Effector memory CD4-positive, alpha-beta T cell (primary cell): Measurements from ENCODE around the gene AK9.

Source experiments
- DNase-seq, 3 donors: peaks; one replicate each; pipeline ENCODE4 v3.0.0-alpha.2; 2020
- H3K27ac ChIP-seq: 2 replicates; pipeline ENCODE4 v1.7.0; 2013; ENCODE audit warnings: mild to moderate bottlenecking, low read length, moderate library complexity; ENCODE audit not compliant: insufficient read depth, poor library complexity, severe bottlenecking
- H3K27me3 ChIP-seq: replicated peaks from 2 replicates; pipeline ENCODE4 v1.7.0; 2013; ENCODE audit warnings: mild to moderate bottlenecking, low read length; ENCODE audit not compliant: insufficient read depth, control insufficient read depth, poor library complexity, severe bottlenecking
- H3K36me3 ChIP-seq: 2 replicates; pipeline ENCODE4 v1.7.0; 2013; ENCODE audit warnings: mild to moderate bottlenecking, low read length, moderate library complexity; ENCODE audit not compliant: control insufficient read depth, insufficient read depth
- H3K4me1 ChIP-seq: 2 replicates; pipeline ENCODE4 v1.7.0; 2013; ENCODE audit warnings: low read length, mild to moderate bottlenecking; ENCODE audit not compliant: control insufficient read depth, insufficient read depth, poor library complexity, severe bottlenecking
- H3K4me3 ChIP-seq: 2 replicates; pipeline ENCODE4 v1.7.0; 2013; ENCODE audit warnings: low read length, low read depth, mild to moderate bottlenecking; ENCODE audit not compliant: insufficient read depth, poor library complexity, severe bottlenecking
- H3K9me3 ChIP-seq: 2 replicates; pipeline ENCODE4 v1.7.0; 2013; ENCODE audit warnings: mild to moderate bottlenecking, low read length, moderate library complexity; ENCODE audit not compliant: control insufficient read depth

The AK9 gene

DNA sequence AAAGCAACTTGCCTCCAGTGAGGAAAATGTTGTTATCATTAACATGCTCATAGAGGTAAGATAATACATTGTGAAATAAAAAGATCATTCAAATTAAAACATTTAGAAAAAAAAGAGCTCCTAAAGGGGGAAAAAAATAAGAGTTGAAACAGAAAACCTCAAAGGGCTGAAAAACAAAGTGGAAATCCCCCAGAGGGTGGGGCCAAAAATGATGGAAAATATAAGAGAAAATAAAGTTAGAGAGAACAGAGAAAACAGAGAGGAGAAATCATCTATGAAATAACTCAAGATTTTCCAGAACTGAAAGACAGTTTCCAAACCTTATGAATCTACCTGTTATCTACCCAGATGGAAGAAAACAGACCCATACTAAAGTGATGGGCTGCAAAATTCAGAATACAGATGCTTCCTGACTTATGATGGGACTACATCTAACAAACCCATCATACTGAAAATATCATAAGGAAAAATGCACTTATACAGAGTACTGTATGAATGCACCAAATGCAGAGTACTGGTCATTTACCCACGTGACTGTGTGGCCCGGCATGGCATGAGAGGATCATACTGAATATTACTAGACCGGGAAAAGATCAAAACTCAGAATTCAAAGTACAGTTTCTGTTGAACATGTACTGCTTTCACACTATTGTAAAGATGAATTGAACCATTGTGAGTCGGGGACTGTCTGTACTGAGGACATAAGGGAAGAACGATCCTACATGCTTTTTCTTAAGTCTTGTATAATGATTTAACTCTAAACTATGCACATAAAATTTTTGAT is 212.0 kb downstream of the AK9 start:
- Histone ChIP-seq H3K9me3 (no peaks in the 10 kb centered on the region), H3K27ac (peak overlapping the region; percentile 47), H3K36me3 (peaks cover 21% of the 10 kb centered on the region), H3K27me3 (no peaks in the 10 kb centered on the region), H3K4me1 (peaks cover 51% of the 10 kb centered on the region), H3K4me3 (peak overlapping the region; percentile 51)
- DNase-seq = no peak

DNA sequence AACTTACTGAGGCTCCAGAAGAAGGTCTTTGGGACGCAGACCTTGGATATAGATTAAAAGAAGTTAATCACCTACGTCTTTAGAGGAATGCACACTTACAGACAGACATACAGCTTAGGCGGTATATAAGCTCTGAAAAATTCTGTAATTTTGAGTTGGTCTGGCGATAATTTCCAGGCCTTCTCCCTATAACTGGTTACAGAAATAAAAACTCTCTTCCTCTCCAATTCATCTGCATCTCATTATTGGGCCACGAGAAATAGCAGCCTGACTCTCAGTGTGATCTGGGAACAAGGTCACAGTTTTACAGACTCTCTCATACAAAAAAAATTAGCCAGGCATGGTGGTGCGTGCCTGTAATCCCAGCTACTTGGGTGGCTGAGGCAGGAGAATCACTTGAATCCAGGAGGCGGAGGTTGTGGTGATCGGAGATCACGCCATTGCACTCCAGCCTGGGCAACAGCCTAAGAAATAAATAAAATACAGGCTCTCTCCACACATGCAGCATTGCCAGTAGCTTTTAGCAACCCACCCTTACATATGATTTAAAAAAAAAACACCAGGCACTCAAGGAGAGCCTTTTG is 212.7 kb downstream of the AK9 start:
- H3K27ac ChIP-seq = peak overlapping the region; percentile 47
- peaks cover 51% of the 10 kb centered on the region for H3K4me1 ChIP-seq
- H3K4me3 ChIP-seq = peak overlapping the region; percentile 20

DNA sequence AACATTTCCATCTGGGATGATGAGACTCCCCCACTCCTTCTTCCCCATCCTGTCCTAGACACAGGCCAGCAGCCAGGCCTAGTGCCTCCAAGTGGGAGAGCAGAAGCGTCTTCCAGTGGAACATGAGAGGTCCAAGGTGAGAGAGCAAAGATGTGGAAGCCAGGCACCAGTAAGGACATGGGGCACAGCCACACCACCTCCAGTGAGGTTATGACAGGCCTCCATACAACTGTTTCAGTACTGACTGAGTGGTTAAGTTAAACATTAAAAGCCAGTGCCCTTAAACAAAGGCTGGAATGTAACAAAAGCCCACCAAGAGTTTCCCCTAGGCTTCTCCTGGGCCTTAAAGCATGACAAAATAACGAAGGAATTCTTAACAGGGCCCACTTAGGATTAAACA is 213.3 kb downstream of the AK9 start:
- H3K27me3 ChIP-seq = no peaks in the 10 kb centered on the region
- peak overlapping the region; percentile 20 for H3K4me3 ChIP-seq
- no peaks in the 10 kb centered on the region for H3K9me3 ChIP-seq
- H3K36me3 ChIP-seq = peaks cover 34% of the 10 kb centered on the region
- peak overlapping the region; percentile 0 for H3K27ac ChIP-seq
- peaks cover 51% of the 10 kb centered on the region for H3K4me1 ChIP-seq
- DNase-seq = no peak

More for the DNA sequence above, 212.7 kb downstream of the AK9 start:
- no peak for DNase-seq
- no peaks in the 10 kb centered on the region for H3K9me3 ChIP-seq
- H3K27me3 ChIP-seq = no peaks in the 10 kb centered on the region
- peaks cover 28% of the 10 kb centered on the region for H3K36me3 ChIP-seq

GRCh38 chr6:109477184-109477583 is 213.8 kb downstream of the AK9 start:
- Histone ChIP-seq H3K27ac (no peak overlapping the region), H3K4me3 (no peak overlapping the region), H3K9me3 (no peaks in the 10 kb centered on the region), H3K27me3 (no peaks in the 10 kb centered on the region), H3K4me1 (peaks cover 48% of the 10 kb centered on the region), H3K36me3 (peaks cover 39% of the 10 kb centered on the region)
- DNase-seq = no peak

DNA sequence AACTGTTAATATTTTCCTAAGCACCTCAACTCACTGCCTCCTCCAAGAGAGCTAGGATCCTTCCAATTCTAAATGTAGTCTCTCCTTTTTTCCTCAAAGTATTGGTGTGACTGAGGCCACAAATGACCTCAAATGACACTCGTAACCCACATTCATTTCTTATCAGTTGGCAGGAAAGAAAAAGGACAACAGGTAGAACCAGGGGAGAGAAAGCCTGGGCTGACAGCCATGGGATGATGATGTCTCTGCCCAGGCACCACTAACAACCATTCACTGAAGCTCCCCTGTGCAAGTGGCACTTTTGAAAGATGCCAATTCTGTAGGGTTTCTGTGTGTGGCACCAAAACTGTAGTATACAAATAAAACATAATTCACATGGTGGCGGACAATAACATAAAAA is 215.4 kb downstream of the AK9 start:
- Histone ChIP-seq H3K4me3 (no peak overlapping the region), H3K27me3 (no peaks in the 10 kb centered on the region), H3K4me1 (peaks cover 34% of the 10 kb centered on the region), H3K27ac (peak overlapping the region; percentile 34), H3K9me3 (no peaks in the 10 kb centered on the region), H3K36me3 (peaks cover 54% of the 10 kb centered on the region)
- DNase-seq = no peak

DNA sequence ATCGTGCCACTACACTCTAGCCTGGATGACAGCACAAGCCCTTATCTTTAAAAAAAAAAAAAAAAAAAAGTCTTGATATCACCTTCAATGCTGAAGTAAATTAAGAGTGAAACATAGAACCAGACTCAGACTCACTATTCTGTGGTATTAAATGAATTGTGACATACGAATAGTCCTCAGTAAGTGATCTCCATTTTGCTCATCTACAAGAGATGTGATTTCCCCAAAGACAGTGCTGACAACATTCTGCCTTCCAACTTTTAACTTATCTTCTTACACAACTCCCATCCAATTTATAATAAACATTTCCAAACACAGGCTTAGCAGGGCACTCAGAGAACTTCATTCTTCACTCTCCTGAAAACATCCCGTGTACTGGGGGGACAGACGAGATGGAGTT is 216.0 kb downstream of the AK9 start:
- H3K4me3 ChIP-seq = no peak overlapping the region
- H3K4me1 ChIP-seq = peaks cover 30% of the 10 kb centered on the region
- H3K27ac ChIP-seq = no peak overlapping the region
- no peak for DNase-seq
- no peaks in the 10 kb centered on the region for H3K27me3 ChIP-seq
- H3K36me3 ChIP-seq = peaks cover 60% of the 10 kb centered on the region
- no peaks in the 10 kb centered on the region for H3K9me3 ChIP-seq

DNA sequence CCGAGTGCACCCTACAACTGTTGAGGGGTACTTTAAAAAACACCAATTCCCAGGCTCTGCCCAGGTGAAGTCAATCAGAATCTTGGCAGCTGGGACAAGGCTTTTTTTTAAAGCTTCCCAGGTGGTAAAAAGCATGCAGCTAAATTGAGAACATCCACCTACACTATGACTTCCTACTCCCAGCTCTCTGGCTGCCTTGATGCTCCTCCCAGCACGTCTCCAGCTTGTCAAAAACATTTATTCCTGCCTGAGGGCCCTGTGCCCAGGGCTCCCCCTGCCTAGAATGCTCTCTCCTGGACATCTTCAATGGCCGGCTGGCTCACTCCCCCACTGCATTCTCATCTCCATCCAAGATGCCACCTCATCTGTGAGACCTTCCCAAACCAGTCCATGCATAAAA is 217.9 kb downstream of the AK9 start:
- Histone ChIP-seq H3K9me3 (no peaks in the 10 kb centered on the region), H3K27me3 (no peaks in the 10 kb centered on the region), H3K4me1 (peaks cover 22% of the 10 kb centered on the region), H3K36me3 (peaks cover 72% of the 10 kb centered on the region), H3K4me3 (no peak overlapping the region), H3K27ac (no peak overlapping the region)
- DNase-seq = no peak

DNA sequence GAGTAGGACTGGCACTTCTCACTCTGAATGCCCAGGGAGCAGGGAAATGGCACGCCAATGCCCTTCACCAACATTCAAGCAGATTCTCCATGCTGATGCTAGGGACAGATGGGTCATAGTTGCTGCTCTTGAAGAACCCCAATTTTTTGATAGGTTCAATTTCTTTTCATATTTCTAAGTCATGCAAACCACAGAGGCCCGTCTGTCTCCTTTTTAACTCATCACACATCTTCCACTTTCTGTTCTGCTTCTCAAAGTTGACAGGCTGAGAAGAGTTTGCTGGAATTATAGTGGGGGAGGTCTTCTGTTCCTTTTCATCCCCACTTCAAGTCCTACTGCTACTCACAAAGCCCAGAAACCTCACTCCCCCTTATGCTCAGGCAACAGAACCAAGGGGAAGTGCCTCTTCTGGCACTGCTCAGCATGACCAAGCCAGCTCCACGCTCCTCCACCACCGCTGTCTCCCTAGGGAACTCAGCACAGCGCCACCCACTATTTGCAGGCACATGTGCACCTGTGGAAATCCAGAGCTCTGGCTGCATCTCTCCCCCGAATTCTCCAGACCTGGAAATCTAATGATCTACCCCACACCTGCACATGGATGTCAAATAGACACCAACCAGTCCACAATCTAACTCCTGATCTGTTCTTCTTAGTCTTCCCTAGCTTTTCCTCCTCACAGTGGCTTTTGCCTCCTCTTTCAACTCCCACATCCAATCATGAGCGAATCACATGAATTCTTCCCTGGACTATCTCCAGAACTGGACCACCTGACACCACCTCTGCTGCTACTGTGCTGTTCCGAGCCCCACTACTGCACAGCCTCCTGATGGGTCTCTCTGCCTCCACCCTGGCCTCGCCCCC is 218.6 kb downstream of the AK9 start:
- peaks cover 79% of the 10 kb centered on the region for H3K36me3 ChIP-seq

DNA sequence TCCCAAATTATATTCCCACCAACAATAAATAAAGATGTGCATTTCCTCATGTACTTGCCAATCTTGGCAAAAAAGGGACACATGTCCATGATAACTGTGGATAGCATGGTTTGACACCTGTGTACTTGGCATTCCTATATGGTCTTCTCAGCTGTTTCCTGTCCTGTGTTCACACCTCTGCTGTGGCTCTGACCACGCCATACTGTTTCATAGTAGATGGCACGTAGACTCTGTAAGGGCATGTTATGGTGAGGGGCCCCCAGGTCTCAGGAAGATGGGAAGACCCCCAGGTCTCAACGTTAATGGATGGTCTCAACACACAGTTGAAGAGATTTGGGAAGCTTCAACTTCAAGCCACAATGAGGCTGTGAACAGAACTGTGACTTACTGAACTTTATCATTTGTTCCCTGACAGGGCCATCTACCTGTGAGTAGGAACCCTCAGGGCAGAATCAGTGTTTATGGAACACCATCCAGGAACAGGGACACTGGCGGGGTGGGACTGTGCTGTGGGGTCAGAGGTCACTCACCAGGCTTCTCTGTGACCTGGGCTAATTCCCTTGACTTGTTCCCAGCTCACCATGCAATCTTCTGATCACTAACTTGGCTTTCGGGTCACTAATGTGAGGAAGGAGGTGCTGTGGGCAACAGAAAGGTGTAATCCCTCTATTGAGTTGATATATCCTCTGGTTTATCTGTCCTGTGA is 219.7 kb downstream of the AK9 start:
- H3K4me3 ChIP-seq = no peak overlapping the region
- H3K4me1 ChIP-seq = peaks cover 6% of the 10 kb centered on the region
- H3K27ac ChIP-seq = no peak overlapping the region
- DNase-seq = no peak
- H3K27me3 ChIP-seq = no peaks in the 10 kb centered on the region
- H3K36me3 ChIP-seq = peaks cover 84% of the 10 kb centered on the region
- no peaks in the 10 kb centered on the region for H3K9me3 ChIP-seq

More for the DNA sequence above, 218.6 kb downstream of the AK9 start:
- Histone ChIP-seq H3K4me3 (no peak overlapping the region), H3K4me1 (peaks cover 14% of the 10 kb centered on the region), H3K9me3 (no peaks in the 10 kb centered on the region), H3K27me3 (no peaks in the 10 kb centered on the region), H3K27ac (no peak overlapping the region)
- no peak for DNase-seq
